ENCODE results near the gene LEPR.

LEPR gene

GRCh38 chr1:65419681-65420589, 533 bp upstream of the LEPR start:
- H3K27ac Mint-ChIP-seq = peak overlapping the region; percentile 88
- H3K9me3 Mint-ChIP-seq = no peaks in the 10 kb centered on the region
- no peak overlapping the region for H3K4me3 Mint-ChIP-seq
- H3K4me1 Mint-ChIP-seq (ENCODE audit: low read depth) = peaks cover 13% of the 10 kb centered on the region
- no peaks in the 10 kb centered on the region for H3K27me3 Mint-ChIP-seq
- no peaks in the 10 kb centered on the region for H3K36me3 Mint-ChIP-seq (ENCODE audit: low read depth)

- no peaks in the 10 kb centered on the region for H3K27me3 Mint-ChIP-seq
- no peak overlapping the region for H3K4me3 Mint-ChIP-seq
- peaks cover 14% of the 10 kb centered on the region for H3K36me3 Mint-ChIP-seq (ENCODE audit: low read depth)
- peaks cover 13% of the 10 kb centered on the region for H3K4me1 Mint-ChIP-seq (ENCODE audit: low read depth)
- H3K9me3 Mint-ChIP-seq = no peaks in the 10 kb centered on the region
- H3K27ac Mint-ChIP-seq = no peak overlapping the region
Observed at GRCh38 chr1:65421351-65422025, 1.0 kb downstream of the LEPR start.

GRCh38 chr1:65422241-65423203, 2.1 kb downstream of the LEPR start:
- Mint-ChIP-seq H3K4me1 (ENCODE audit: low read depth) (peaks cover 13% of the 10 kb centered on the region), H3K9me3 (no peaks in the 10 kb centered on the region), H3K27me3 (no peaks in the 10 kb centered on the region), H3K27ac (no peak overlapping the region), H3K4me3 (no peak overlapping the region), H3K36me3 (ENCODE audit: low read depth) (peaks cover 15% of the 10 kb centered on the region)

- Mint-ChIP-seq H3K4me3 (no peak overlapping the region), H3K4me1 (ENCODE audit: low read depth) (peaks cover 11% of the 10 kb centered on the region), H3K9me3 (no peaks in the 10 kb centered on the region), H3K27me3 (no peaks in the 10 kb centered on the region), H3K36me3 (ENCODE audit: low read depth) (peaks cover 15% of the 10 kb centered on the region), H3K27ac (peak overlapping the region; percentile 59)
Observed at GRCh38 chr1:65423884-65424572, 3.6 kb downstream of the LEPR start.

- Mint-ChIP-seq H3K27ac (no peak overlapping the region), H3K9me3 (no peaks in the 10 kb centered on the region), H3K36me3 (ENCODE audit: low read depth) (peaks cover 15% of the 10 kb centered on the region), H3K4me1 (ENCODE audit: low read depth) (peaks cover 6% of the 10 kb centered on the region), H3K27me3 (no peaks in the 10 kb centered on the region), H3K4me3 (no peak overlapping the region)
Observed at GRCh38 chr1:65424573-65424889, 4.1 kb downstream of the LEPR start.

DNA sequence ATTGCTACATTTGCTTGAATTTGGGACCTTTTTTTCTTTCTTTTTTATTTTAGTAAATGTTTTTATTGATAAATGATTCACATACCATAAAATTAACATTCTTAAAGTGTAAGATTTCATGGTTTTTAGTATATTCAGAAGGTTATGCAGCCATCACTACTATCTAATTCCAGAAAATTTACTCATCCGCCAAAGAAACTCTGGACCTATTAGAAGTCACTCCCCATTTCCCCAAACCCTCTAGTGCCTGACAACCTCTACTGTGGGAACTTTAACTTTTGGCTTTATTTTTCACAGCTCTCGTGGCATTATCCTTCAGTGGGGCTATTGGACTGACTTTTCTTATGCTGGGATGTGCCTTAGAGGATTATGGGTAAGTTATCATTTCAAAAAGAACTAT, 4.5 kb downstream of the LEPR start:
- peaks cover 19% of the 10 kb centered on the region for H3K36me3 Mint-ChIP-seq (ENCODE audit: low read depth)
- no peaks in the 10 kb centered on the region for H3K9me3 Mint-ChIP-seq
- no peaks in the 10 kb centered on the region for H3K27me3 Mint-ChIP-seq
- H3K27ac Mint-ChIP-seq = no peak overlapping the region
- H3K4me3 Mint-ChIP-seq = no peak overlapping the region
- H3K4me1 Mint-ChIP-seq (ENCODE audit: low read depth) = peaks cover 1% of the 10 kb centered on the region

DNA sequence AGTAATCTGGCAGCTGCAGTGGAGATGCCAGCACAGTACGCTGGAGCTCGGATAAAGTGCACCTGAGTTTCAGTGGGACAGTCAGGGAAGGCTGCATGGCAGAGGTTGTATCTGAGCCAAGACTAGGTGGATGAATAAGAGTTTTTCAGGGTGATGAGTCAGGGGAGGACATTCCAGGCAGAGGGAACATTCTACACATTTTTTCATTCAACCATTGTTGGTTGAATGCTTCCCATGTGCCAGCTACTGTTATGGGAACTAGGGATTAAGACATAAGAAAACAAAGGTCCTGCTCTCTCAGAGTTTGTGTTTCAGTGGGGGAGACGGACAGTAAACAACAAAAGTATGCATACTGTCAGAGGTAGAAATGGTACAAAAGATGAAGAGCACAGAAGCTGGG, 5.2 kb downstream of the LEPR start:
- Mint-ChIP-seq H3K36me3 (ENCODE audit: low read depth) (peaks cover 20% of the 10 kb centered on the region), H3K4me3 (no peak overlapping the region), H3K27ac (no peak overlapping the region), H3K27me3 (no peaks in the 10 kb centered on the region), H3K9me3 (no peaks in the 10 kb centered on the region), H3K4me1 (ENCODE audit: low read depth) (peaks cover under 1% of the 10 kb centered on the region)

GRCh38 chr1:65429078-65429477, 8.6 kb downstream of the LEPR start:
- Mint-ChIP-seq H3K4me1 (ENCODE audit: low read depth) (peaks cover 4% of the 10 kb centered on the region), H3K36me3 (ENCODE audit: low read depth) (peaks cover 24% of the 10 kb centered on the region), H3K9me3 (no peaks in the 10 kb centered on the region), H3K27ac (no peak overlapping the region), H3K4me3 (no peak overlapping the region), H3K27me3 (no peaks in the 10 kb centered on the region)

DNA sequence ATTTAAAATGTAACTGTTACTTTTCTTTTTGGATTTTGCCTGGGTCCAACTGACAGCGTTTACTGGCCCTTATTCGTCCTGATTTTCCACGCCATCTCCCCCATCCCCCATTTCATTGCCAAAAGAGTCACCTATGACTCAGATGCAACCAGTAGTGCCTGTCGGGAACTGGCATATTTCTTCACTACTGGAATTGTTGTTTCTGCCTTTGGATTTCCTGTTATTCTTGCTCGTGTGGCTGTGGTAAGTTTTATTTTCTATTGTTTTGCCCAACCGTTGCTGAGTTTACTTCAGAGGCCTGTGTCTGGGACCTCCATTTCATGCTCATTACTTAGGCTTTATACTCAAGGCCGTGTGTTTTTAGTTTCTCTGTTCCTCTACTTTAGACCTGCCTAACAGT, 9.3 kb downstream of the LEPR start:
- Mint-ChIP-seq H3K9me3 (no peaks in the 10 kb centered on the region), H3K27ac (no peak overlapping the region), H3K4me3 (no peak overlapping the region), H3K4me1 (ENCODE audit: low read depth) (peaks cover 4% of the 10 kb centered on the region), H3K36me3 (ENCODE audit: low read depth) (peaks cover 28% of the 10 kb centered on the region), H3K27me3 (no peaks in the 10 kb centered on the region)

DNA sequence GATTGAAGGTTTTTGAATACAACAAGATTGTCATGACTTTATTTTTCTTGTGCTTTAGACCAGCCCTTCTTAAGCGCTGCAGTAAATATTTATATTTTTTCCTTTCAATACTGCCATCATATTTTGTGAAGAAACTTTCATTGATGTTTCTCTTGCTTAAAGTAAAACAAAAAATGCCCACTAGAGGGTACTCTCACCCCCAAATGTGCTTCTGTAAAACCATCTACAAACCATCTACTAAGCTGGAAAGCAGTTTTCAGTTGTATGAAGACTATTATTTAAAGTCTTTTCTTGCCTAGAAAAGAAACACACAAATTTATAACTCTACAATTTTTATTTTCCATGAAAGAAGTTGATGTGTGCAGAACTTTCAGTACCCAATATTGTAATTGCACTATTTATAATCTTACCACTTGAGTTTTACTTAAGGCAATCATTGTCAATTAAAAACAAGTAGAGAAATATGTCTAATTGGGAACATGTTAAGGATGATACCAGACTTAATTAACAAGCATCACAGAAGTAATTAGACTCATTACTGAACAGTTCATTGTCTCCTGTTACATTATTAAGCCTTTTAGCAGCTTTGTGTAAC, 10.7 kb downstream of the LEPR start:
- Mint-ChIP-seq H3K4me1 (ENCODE audit: low read depth) (peaks cover 4% of the 10 kb centered on the region), H3K27me3 (no peaks in the 10 kb centered on the region), H3K9me3 (no peaks in the 10 kb centered on the region), H3K27ac (no peak overlapping the region), H3K36me3 (ENCODE audit: low read depth) (peaks cover 19% of the 10 kb centered on the region), H3K4me3 (no peak overlapping the region)

DNA sequence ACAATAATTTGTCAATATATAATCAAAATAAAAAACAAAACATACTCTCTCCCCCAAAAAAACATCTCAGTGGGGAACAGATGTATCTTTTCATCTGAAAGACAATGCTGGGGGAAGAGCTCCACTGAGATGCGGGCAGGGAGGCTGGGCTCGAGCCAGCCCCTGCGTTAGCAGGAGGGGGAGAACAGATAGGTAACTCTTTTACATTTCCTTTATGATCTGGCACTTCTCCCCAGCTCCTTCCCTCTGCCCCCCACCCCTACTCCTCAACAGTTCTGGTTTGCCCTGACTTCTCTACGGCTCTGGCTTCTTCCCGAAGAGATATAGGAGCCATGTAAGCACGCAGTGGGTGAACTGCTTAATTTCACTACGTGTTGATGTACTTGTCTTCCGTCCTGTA, 12.4 kb downstream of the LEPR start:
- Mint-ChIP-seq H3K9me3 (no peaks in the 10 kb centered on the region), H3K4me1 (ENCODE audit: low read depth) (peaks cover 4% of the 10 kb centered on the region), H3K4me3 (no peak overlapping the region), H3K27me3 (no peaks in the 10 kb centered on the region), H3K27ac (no peak overlapping the region), H3K36me3 (ENCODE audit: low read depth) (peaks cover 16% of the 10 kb centered on the region)

DNA sequence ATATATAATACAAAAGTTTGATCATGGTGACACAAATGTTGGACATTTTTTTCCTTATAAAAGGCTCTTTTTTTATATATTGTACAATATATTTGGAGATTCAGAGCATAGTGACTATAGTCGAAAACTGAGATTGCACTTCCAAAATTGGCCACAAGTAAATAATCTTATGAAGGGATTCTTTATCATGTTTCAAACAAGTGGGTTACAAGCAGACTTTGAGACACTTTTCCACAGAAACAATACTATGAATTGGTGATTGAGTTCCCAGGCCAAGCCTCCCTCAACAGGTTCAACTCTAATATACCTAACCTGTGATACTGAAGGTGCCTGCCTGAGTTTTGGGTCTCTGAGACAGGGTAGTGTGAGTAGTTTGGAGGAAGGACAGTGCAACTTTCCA, 13.8 kb downstream of the LEPR start:
- H3K9me3 Mint-ChIP-seq = no peaks in the 10 kb centered on the region
- H3K4me1 Mint-ChIP-seq (ENCODE audit: low read depth) = peaks cover 4% of the 10 kb centered on the region
- H3K36me3 Mint-ChIP-seq (ENCODE audit: low read depth) = peaks cover 16% of the 10 kb centered on the region
- H3K27ac Mint-ChIP-seq = no peak overlapping the region
- H3K4me3 Mint-ChIP-seq = no peak overlapping the region
- H3K27me3 Mint-ChIP-seq = no peaks in the 10 kb centered on the region

- H3K27ac Mint-ChIP-seq = no peak overlapping the region
Observed at GRCh38 chr1:65434760-65435159, 14.3 kb downstream of the LEPR start.

GRCh38 chr1:65435987-65436386, 15.5 kb downstream of the LEPR start:
- H3K27ac Mint-ChIP-seq = no peak overlapping the region
- no peaks in the 10 kb centered on the region for H3K9me3 Mint-ChIP-seq
- no peaks in the 10 kb centered on the region for H3K27me3 Mint-ChIP-seq
- H3K36me3 Mint-ChIP-seq (ENCODE audit: low read depth) = peaks cover 11% of the 10 kb centered on the region
- H3K4me1 Mint-ChIP-seq (ENCODE audit: low read depth) = peaks cover under 1% of the 10 kb centered on the region
- no peak overlapping the region for H3K4me3 Mint-ChIP-seq

More at GRCh38 chr1:65434760-65435159, 14.3 kb downstream of the LEPR start:
- Mint-ChIP-seq H3K4me3 (no peak overlapping the region), H3K4me1 (ENCODE audit: low read depth) (peaks cover 4% of the 10 kb centered on the region), H3K9me3 (no peaks in the 10 kb centered on the region), H3K27me3 (no peaks in the 10 kb centered on the region), H3K36me3 (ENCODE audit: low read depth) (peaks cover 15% of the 10 kb centered on the region)

Data from stimulated activated naive CD8-positive, alpha-beta T cell treated with anti-CD3 and anti-CD28 coated beads, Interleukin-15, Interleukin-2, amounts not matched to agents 100 ng/mL and 50 ng/mL, for 24 hours (primary cell).